HCT116 (cell line): ENCODE data around the gene GALNT18. TPM values are rescaled to one million over a fixed set of nuclear protein-coding genes. Genes with fewer than 3 reads are reported as not detected.

Source experiments
- ATAC-seq: fragments of 200-7000 bp; cut with Tn5 transposase; 2 replicates; pipeline ENCODE4 v1.9.1; 2020; ENCODE audit warnings: mild to moderate bottlenecking, moderate library complexity
- BruUV-seq: library from RNA; stranded (reverse); fragments of 400-500 nt; replicated peaks from 2 replicates; lab custom pipeline; 2021; lab: Mats Ljungman, UMichigan
- CTCF ChIA-PET: fragments of 300-600 bp; sonication (Branson Sonifier 250); formaldehyde crosslinking; loops from one replicate; lab custom pipeline; 2021; ENCODE audit warnings: antibody characterized with exemption; lab: Charles Lee
- POLR2A ChIA-PET: fragments of 300-600, 350-600 bp; sonication (Branson Sonifier 250); formaldehyde crosslinking; loops from one replicate; lab custom pipeline; 2021; ENCODE audit warnings: antibody characterized with exemption; lab: Charles Lee
- RAD21 ChIA-PET, 2 experiments: fragments of 300-600 bp; sonication (Branson Sonifier 250); formaldehyde crosslinking; loops; one replicate each; lab custom pipeline; 2023; ENCODE audit warnings: low total read pairs in 2 of 2; ENCODE audit not compliant: uncharacterized antibody in 2 of 2, unreplicated experiment in 2 of 2, low non-redundant PET in 1 of 2; lab: Charles Lee
- DNase-seq: peaks from one replicate; pipeline ENCODE4 v3.0.0-alpha.2; 2010; ENCODE audit warnings: low read depth, low spot score
- H2AFZ ChIP-seq: fragments of 200-600 bp; shearing (Covaris generic), sonication (generic); 2 replicates; pipeline ENCODE4 v1.6.1; 2017; ENCODE audit warnings: low read depth, mixed run types, mixed read lengths, antibody characterized with exemption, low read length; ENCODE audit not compliant: poor library complexity, severe bottlenecking
- H3K27ac ChIP-seq: 2 replicates; pipeline ENCODE4 v1.5.1; 2012; ENCODE audit warnings: low read depth, low read length
- H3K27me3 ChIP-seq: fragments of 200-600 bp; sonication (generic); 2 replicates; pipeline ENCODE4 v1.6.1; 2016; ENCODE audit warnings: mixed run types, low read length, mixed read lengths; ENCODE audit not compliant: insufficient read depth
- H3K36me3 ChIP-seq, 2 experiments: fragments of 200-500 bp in 1 of 2; fragments of 200-600 bp in 1 of 2; sonication (Bioruptor generic) in 1 of 2; sonication (generic) in 1 of 2; 2 replicates each; pipeline versions ENCODE4 v1.5.1 to v1.6.1; 2014 to 2016; ENCODE audit warnings: low read length in 2 of 2, inconsistent platforms in 1 of 2, mixed read lengths in 1 of 2, mixed run types in 1 of 2; ENCODE audit not compliant: insufficient read depth in 2 of 2, control insufficient read depth in 1 of 2
- H3K4me1 ChIP-seq, 2 experiments: fragments of 200-600 bp in 1 of 2; sonication (generic) in 1 of 2; 2 replicates each; pipeline versions ENCODE4 v1.5.1 to v1.6.1; 2012 to 2017; ENCODE audit warnings: low read length in 2 of 2, inconsistent platforms in 1 of 2, mild to moderate bottlenecking in 1 of 2, mixed read lengths in 1 of 2, mixed run types in 1 of 2, moderate library complexity in 1 of 2; ENCODE audit not compliant: insufficient read depth in 2 of 2, control insufficient read depth in 1 of 2
- H3K4me2 ChIP-seq: fragments of 200-600 bp; sonication (generic); 2 replicates; pipeline ENCODE4 v1.6.1; 2017; ENCODE audit warnings: mixed run types, low read length, mixed read lengths
- H3K4me3 ChIP-seq, 2 experiments: fragments of 200-600 bp in 1 of 2; sonication (generic) in 1 of 2; replicated peaks in 1 of 2; 2 replicates each; pipeline ENCODE4 v1.5.1; 2011 to 2016; ENCODE audit warnings: low read length in 2 of 2, control low read depth in 1 of 2, low read depth in 1 of 2, mild to moderate bottlenecking in 1 of 2, mixed read lengths in 1 of 2, mixed run types in 1 of 2
- H3K79me2 ChIP-seq: fragments of 200-600 bp; sonication (generic); 2 replicates; pipeline ENCODE4 v1.6.1; 2017; ENCODE audit warnings: mild to moderate bottlenecking, mixed run types, low read length, moderate library complexity, mixed read lengths; ENCODE audit not compliant: insufficient read depth
- H3K9ac ChIP-seq: fragments of 200-600 bp; sonication (generic); 2 replicates; pipeline ENCODE4 v1.6.1; 2016; ENCODE audit warnings: low read length, mixed read lengths
- H3K9me2 ChIP-seq: fragments of 200-600 bp; sonication (generic), shearing (Covaris generic); 2 replicates; pipeline ENCODE4 v1.6.1; 2017; ENCODE audit warnings: mixed run types, mild to moderate bottlenecking, moderate library complexity; ENCODE audit not compliant: insufficient read depth
- H3K9me3 ChIP-seq, 2 experiments: fragments of 200-500 bp in 1 of 2; fragments of 200-600 bp in 1 of 2; sonication (Bioruptor generic) in 1 of 2; sonication (generic) in 1 of 2; 2 replicates each; pipeline ENCODE4 v1.6.1; 2014 to 2017; ENCODE audit warnings: low read length in 2 of 2, mixed read lengths in 2 of 2, inconsistent platforms in 1 of 2, low read depth in 1 of 2, mild to moderate bottlenecking in 1 of 2, mixed run types in 1 of 2, moderate library complexity in 1 of 2; ENCODE audit not compliant: control insufficient read depth in 1 of 2, insufficient read depth in 1 of 2
- H4K20me1 ChIP-seq: fragments of 200-600 bp; sonication (generic), shearing (Covaris generic); 2 replicates; pipeline ENCODE4 v1.6.1; 2017; ENCODE audit warnings: mixed run types, mild to moderate bottlenecking, moderate library complexity; ENCODE audit not compliant: insufficient read depth
- CBX3 ChIP-seq: IDR thresholded peaks from 2 replicates; pipeline ENCODE4 v1.6.1; 2012; ENCODE audit warnings: low read depth
- CTCF ChIP-seq, 3 experiments: fragments of 200-600 bp in 1 of 3; sonication (generic) in 1 of 3; IDR thresholded peaks in 2 of 3; conservative IDR thresholded peaks in 1 of 3; 2 replicates each; pipeline ENCODE4 v1.5.1; 2012 to 2017; ENCODE audit warnings: low read depth in 2 of 3, low read length in 2 of 3, antibody characterized with exemption in 1 of 3, borderline replicate concordance in 1 of 3, control low read depth in 1 of 3, mild to moderate bottlenecking in 1 of 3, mixed read lengths in 1 of 3, mixed run types in 1 of 3, moderate library complexity in 1 of 3; ENCODE audit not compliant: insufficient read depth in 1 of 3
- EZH2 ChIP-seq: fragments of 200-600 bp; sonication (generic); IDR thresholded peaks from 2 replicates; pipeline ENCODE4 v1.6.1; 2017; ENCODE audit warnings: antibody characterized with exemption, mixed run types
- JUND ChIP-seq: IDR thresholded peaks from 2 replicates; pipeline ENCODE4 v1.6.1; 2012
- POLR2AphosphoS5 ChIP-seq: IDR thresholded peaks from 2 replicates; pipeline ENCODE4 v1.6.1; 2011; ENCODE audit warnings: mild to moderate bottlenecking, low read depth, low read length, moderate library complexity
- RAD21 ChIP-seq: IDR thresholded peaks from 2 replicates; pipeline ENCODE4 v1.6.1; 2012; ENCODE audit warnings: low read depth, mild to moderate bottlenecking
- REST ChIP-seq: IDR thresholded peaks from 2 replicates; pipeline ENCODE4 v1.6.1; 2012; ENCODE audit warnings: low read depth
- SP1 ChIP-seq: IDR thresholded peaks from 2 replicates; pipeline ENCODE4 v1.6.1; 2012; ENCODE audit warnings: low read depth
- SRF ChIP-seq: IDR thresholded peaks from 2 replicates; pipeline ENCODE4 v1.6.1; 2012; ENCODE audit warnings: low read depth
- YY1 ChIP-seq: IDR thresholded peaks from 2 replicates; pipeline ENCODE4 v1.6.1; 2011; ENCODE audit warnings: low read length, low read depth, moderate library complexity, mild to moderate bottlenecking; ENCODE audit not compliant: insufficient replicate concordance; ENCODE audit errors: extremely low read depth
- ZBTB33 ChIP-seq: IDR thresholded peaks from 2 replicates; pipeline ENCODE4 v1.6.1; 2011; ENCODE audit warnings: mild to moderate bottlenecking, low read length, moderate library complexity; ENCODE audit not compliant: insufficient replicate concordance; ENCODE audit errors: extremely low read depth
- ZFX ChIP-seq: fragments of 450-650 bp; IDR thresholded peaks from 2 replicates; pipeline ENCODE4 v1.6.1; 2017
- intact Hi-C: fragments of 100-400 bp; cut with micrococcal nuclease; formaldehyde crosslinking; loops from 2 replicates; pipeline ENCODE4 v1.10.0; 2022
- total RNA-seq: library from RNA; stranded (reverse); gene quantifications from one replicate; pipeline ENCODE4 v1.2.1, GENCODE V29; 2021; ENCODE audit not compliant: unreplicated experiment
- TF ChIP-seq, protein P1 (sequence below): IDR thresholded peaks from 2 replicates; pipeline ENCODE4 v1.6.1; 2012
- TF ChIP-seq, protein P2 (sequence below): IDR thresholded peaks from 2 replicates; pipeline ENCODE4 v1.6.1; 2012

Gene GALNT18
- total RNA-seq, 1 experiment from 2014 or later: 19.9 TPM

DNA sequence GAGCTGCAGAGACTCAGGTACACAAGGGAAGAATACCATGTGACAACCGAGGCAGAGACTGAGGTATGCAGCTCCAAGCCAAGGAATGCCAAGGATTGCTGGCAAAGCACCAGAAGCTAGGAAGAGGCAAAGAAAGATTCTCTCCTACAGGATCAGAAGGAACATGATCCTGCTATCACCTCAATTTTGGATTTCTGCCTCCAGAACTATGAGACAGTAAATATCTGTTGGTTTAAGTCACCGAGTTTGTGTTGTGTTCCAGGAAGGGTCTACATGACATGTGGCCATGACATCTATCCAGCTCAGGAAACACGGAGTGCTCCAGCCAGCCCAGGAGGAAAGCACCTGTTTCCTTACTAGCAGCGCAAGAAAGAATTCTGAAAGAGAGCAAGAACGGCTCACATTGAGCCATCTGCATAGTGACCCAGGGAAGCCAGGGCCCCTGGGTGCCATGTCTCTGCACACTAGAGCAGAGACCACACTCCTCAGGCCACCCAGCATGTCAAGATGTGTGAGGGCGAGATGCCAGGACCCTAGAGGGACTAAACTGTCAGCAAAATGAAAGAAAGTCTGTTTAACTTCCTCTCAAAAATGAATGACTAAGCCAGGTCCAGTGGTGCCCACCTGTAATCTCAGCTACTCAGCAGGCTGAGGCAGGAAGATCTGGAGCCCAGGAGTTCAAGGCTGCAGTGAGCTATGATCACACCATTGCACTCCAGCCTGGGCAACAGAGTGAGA is 35.6 kb upstream of the GALNT18 start:
- no peak overlapping the region for H3K4me3 ChIP-seq
- RAD21 ChIA-PET: no interaction called here
- H3K27me3 ChIP-seq: no peaks in the 10 kb centered on the region
- POLR2A ChIA-PET: no interaction called here
- H3K79me2 ChIP-seq: no peaks in the 10 kb centered on the region
- H3K27ac ChIP-seq: no peak overlapping the region
- CTCF ChIA-PET: interaction anchor here (1.4 kb wide), 1 partner anchor 9 kb away, joined by 3 read pairs; no protein-coding TSS in a partner anchor
- DNase-seq (no peak), ATAC-seq (no peak)
- no peak overlapping the region for H2AFZ ChIP-seq
- H4K20me1 ChIP-seq: no peaks in the 10 kb centered on the region
- H3K9me2 ChIP-seq: no peaks in the 10 kb centered on the region
- no peak overlapping the region for H3K9ac ChIP-seq
- no peaks in the 10 kb centered on the region for H3K36me3 ChIP-seq
- intact Hi-C loops: no loop called here
- no peak for TF ChIP-seq CTCF (IDR thresholded peaks at IDR 0.05 in 2 of 3, conservative IDR thresholded peaks at IDR 0.05 in 1 of 3; ENCODE audit: borderline replicate concordance in 1 of 3, insufficient read depth in 1 of 3, low read depth in 2 of 3, low read length in 2 of 3)
- TF ChIP-seq, protein P1, sequence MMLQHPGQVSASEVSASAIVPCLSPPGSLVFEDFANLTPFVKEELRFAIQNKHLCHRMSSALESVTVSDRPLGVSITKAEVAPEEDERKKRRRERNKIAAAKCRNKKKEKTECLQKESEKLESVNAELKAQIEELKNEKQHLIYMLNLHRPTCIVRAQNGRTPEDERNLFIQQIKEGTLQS: no peak
- TF ChIP-seq ZBTB33: no peak
- TF ChIP-seq SRF: no peak
- no peak for TF ChIP-seq JUND
- no peak for TF ChIP-seq REST
- TF ChIP-seq EZH2: no peak
- TF ChIP-seq, protein P2, sequence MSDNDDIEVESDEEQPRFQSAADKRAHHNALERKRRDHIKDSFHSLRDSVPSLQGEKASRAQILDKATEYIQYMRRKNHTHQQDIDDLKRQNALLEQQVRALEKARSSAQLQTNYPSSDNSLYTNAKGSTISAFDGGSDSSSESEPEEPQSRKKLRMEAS: no peak
- TF ChIP-seq POLR2AphosphoS5: no peak
- no peak for TF ChIP-seq ZFX
- TF ChIP-seq CBX3: no peak
- TF ChIP-seq YY1: no peak
- no peak for TF ChIP-seq RAD21
- TF ChIP-seq SP1: no peak
- no peaks in the 10 kb centered on the region for H3K9me3 ChIP-seq
- no peaks in the 10 kb centered on the region for H3K4me1 ChIP-seq
- BruUV-seq: no TSS peak
- H3K4me2 ChIP-seq: no peak overlapping the region
